ENCODE measurements around the gene CD200R1. TPM values are rescaled to one million over a fixed set of nuclear protein-coding genes. Genes with fewer than 3 reads are reported as not detected.

The CD200R1 gene
- total and polyA plus RNA-seq, 2 experiments from 2014 or later = not detected

DNA sequence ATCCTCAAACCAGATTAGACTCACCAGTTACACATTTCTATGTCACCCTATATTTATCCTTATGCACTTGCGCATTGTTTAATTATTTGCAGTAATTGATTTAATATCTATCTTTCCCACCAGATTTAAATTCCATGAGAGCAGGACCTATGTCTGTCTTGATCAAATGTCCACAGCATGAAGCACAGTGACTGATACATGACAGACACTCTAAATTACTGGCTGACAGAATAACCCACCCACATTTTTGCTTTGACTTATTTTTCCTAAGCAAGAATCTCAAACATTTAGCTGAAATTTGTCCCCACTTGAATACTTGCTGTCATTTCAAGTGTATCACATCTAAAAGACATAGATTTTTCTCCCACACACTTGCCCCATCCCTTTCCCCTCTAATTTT, 7.5 kb downstream of the CD200R1 start:
- 94 to 96% methylated on average over 1 of the region's 1 CpG for WGBS, 2 experiments (ENCODE audit: low coverage in 1 of 2, low lambda C conversion rate in 2 of 2, missing lambda C conversion rate in 2 of 2)
- Histone ChIP-seq H3K4me2 (ENCODE audit: unreplicated experiment) (no peak overlapping the region), H4K20me1 (ENCODE audit: insufficient read depth) (no peaks in the 10 kb centered on the region), H3K27me3 (replicated peaks; ENCODE audit: insufficient read depth) (no peaks in the 10 kb centered on the region; the same call in 1 of the 2 replicates), H3K9me2 (ENCODE audit: insufficient read depth) (no peaks in the 10 kb centered on the region), H3K27ac (no peak overlapping the region), H3K36me3 (ENCODE audit: low read depth) (no peaks in the 10 kb centered on the region), H3F3A (ENCODE audit: insufficient read depth) (no peaks in the 10 kb centered on the region), H3K4me3 (no peak overlapping the region), H3K79me2 (ENCODE audit: insufficient read depth) (no peaks in the 10 kb centered on the region), H2AFZ (no peak overlapping the region), H3K9me3 (ENCODE audit: low read depth) (no peaks in the 10 kb centered on the region), H3K4me1 (ENCODE audit: insufficient read depth) (no peaks in the 10 kb centered on the region), H3K9ac (no peak overlapping the region)
- DNase-seq = no peak
- TF ChIP-seq EZH2 (IDR thresholded peaks at IDR 0.05; ENCODE audit: insufficient read depth, poor library complexity, severe bottlenecking) = no peak
- no peak for TF ChIP-seq EZH2phosphoT487 (IDR thresholded peaks at IDR 0.05; ENCODE audit: insufficient read depth, low read depth)
- in situ Hi-C loops (cut with MboI) = no loop called here

DNA sequence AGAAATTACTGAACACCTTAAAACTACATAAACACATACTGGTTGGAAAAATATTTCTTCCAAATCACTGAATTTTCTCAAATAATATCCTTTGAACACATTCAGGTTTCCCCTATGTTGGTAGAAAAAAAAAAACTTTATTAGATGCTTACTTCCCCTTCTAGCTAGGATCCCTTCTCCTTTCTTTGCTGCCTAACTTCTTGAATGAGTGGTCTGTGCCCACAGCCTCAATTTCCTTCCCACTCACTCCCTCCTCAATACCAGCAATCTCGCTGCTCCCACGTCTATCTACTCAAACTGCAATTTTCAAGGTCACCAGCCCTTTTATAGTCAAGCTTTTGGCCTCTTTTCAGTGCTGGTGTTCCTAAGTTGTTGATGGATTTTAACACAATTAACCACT, 8.3 kb downstream of the CD200R1 start:
- Histone ChIP-seq H3K4me1 (ENCODE audit: insufficient read depth) (no peaks in the 10 kb centered on the region), H3K9ac (no peak overlapping the region), H3K27me3 (replicated peaks; ENCODE audit: insufficient read depth) (no peaks in the 10 kb centered on the region; the same call in 1 of the 2 replicates), H3K79me2 (ENCODE audit: insufficient read depth) (no peaks in the 10 kb centered on the region), H3K9me2 (ENCODE audit: insufficient read depth) (no peaks in the 10 kb centered on the region), H3K27ac (no peak overlapping the region), H2AFZ (no peak overlapping the region), H4K20me1 (ENCODE audit: insufficient read depth) (no peaks in the 10 kb centered on the region), H3K4me3 (no peak overlapping the region), H3K9me3 (ENCODE audit: low read depth) (no peaks in the 10 kb centered on the region), H3K4me2 (ENCODE audit: unreplicated experiment) (no peak overlapping the region), H3K36me3 (ENCODE audit: low read depth) (no peaks in the 10 kb centered on the region), H3F3A (ENCODE audit: insufficient read depth) (no peaks in the 10 kb centered on the region)
- DNase-seq = no peak
- in situ Hi-C loops (cut with MboI) = no loop called here
- no peak for TF ChIP-seq EZH2phosphoT487 (IDR thresholded peaks at IDR 0.05; ENCODE audit: insufficient read depth, low read depth)
- TF ChIP-seq EZH2 (IDR thresholded peaks at IDR 0.05; ENCODE audit: insufficient read depth, poor library complexity, severe bottlenecking) = no peak
- 83 to 86% methylated on average over 2 of the region's 2 CpGs for WGBS, 2 experiments (ENCODE audit: low coverage in 1 of 2, low lambda C conversion rate in 2 of 2, missing lambda C conversion rate in 2 of 2)

DNA sequence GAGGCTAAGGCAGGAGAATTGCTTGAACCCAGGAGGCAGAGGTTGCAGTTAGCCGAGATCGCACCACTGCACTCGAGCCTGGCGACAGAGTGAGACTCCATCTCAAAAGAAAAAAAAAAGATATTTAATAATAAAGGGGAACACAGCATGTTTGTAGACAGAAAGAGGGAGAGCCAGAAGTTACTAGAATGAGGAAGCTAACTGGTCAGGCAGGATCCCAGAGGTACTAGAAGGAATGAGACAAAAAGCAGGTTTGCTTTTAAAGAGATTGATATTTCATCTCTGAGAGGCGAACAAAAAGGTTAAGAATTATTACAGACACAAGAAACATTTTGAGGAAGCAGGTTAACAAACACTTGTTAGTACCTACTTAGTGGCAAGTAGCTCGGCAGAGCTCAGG, 9.2 kb downstream of the CD200R1 start:
- Histone ChIP-seq H3K9me3 (ENCODE audit: low read depth) (no peaks in the 10 kb centered on the region), H4K20me1 (ENCODE audit: insufficient read depth) (no peaks in the 10 kb centered on the region), H3K9me2 (ENCODE audit: insufficient read depth) (no peaks in the 10 kb centered on the region), H3K27me3 (replicated peaks; ENCODE audit: insufficient read depth) (no peaks in the 10 kb centered on the region; the same call in 1 of the 2 replicates), H3K4me2 (ENCODE audit: unreplicated experiment) (no peak overlapping the region), H3K79me2 (ENCODE audit: insufficient read depth) (no peaks in the 10 kb centered on the region), H2AFZ (no peak overlapping the region), H3K36me3 (ENCODE audit: low read depth) (no peaks in the 10 kb centered on the region), H3K9ac (no peak overlapping the region), H3K4me1 (ENCODE audit: insufficient read depth) (no peaks in the 10 kb centered on the region), H3K27ac (no peak overlapping the region), H3F3A (ENCODE audit: insufficient read depth) (no peaks in the 10 kb centered on the region), H3K4me3 (no peak overlapping the region)
- 75 to 79% methylated on average over 6 of the region's 6 CpGs for WGBS, 2 experiments (ENCODE audit: low coverage in 1 of 2, low lambda C conversion rate in 2 of 2, missing lambda C conversion rate in 2 of 2)
- no peak for DNase-seq
- no peak for TF ChIP-seq EZH2phosphoT487 (IDR thresholded peaks at IDR 0.05; ENCODE audit: insufficient read depth, low read depth)
- no peak for TF ChIP-seq EZH2 (IDR thresholded peaks at IDR 0.05; ENCODE audit: insufficient read depth, poor library complexity, severe bottlenecking)
- in situ Hi-C loops (cut with MboI) = no loop called here

DNA sequence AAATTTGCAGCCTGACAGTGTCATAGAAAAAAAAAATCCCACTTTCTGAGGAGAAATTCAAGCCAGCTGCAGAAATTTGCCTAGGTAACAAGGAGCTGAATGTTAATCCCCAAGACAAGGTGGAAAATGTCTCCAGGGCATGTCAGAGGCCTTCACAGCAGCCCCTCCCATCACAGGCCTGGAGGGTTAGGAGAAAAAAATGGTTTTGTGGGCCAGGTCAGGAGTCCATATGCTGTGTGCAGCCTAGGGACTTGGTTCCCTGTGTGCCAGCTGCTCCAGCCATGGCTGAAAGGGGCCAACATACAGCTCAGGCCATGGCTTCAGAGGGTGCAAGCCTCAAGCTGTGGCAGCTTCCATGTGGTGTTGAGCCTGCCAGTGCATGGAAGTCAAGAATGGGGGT, 11.2 kb downstream of the CD200R1 start:
- Histone ChIP-seq H3K4me1 (ENCODE audit: insufficient read depth) (no peaks in the 10 kb centered on the region), H3K9me3 (ENCODE audit: low read depth) (no peaks in the 10 kb centered on the region), H3K36me3 (ENCODE audit: low read depth) (no peaks in the 10 kb centered on the region), H4K20me1 (ENCODE audit: insufficient read depth) (no peaks in the 10 kb centered on the region), H3K4me3 (no peak overlapping the region), H3K4me2 (ENCODE audit: unreplicated experiment) (no peak overlapping the region), H3K79me2 (ENCODE audit: insufficient read depth) (no peaks in the 10 kb centered on the region), H3K9ac (no peak overlapping the region), H2AFZ (no peak overlapping the region), H3K27ac (no peak overlapping the region), H3K9me2 (ENCODE audit: insufficient read depth) (no peaks in the 10 kb centered on the region), H3K27me3 (replicated peaks; ENCODE audit: insufficient read depth) (peaks cover 6% of the 10 kb centered on the region), H3F3A (ENCODE audit: insufficient read depth) (no peaks in the 10 kb centered on the region)
- no peak for TF ChIP-seq EZH2 (IDR thresholded peaks at IDR 0.05; ENCODE audit: insufficient read depth, poor library complexity, severe bottlenecking)
- TF ChIP-seq EZH2phosphoT487 (IDR thresholded peaks at IDR 0.05; ENCODE audit: insufficient read depth, low read depth) = no peak
- DNase-seq = no peak
- in situ Hi-C loops (cut with MboI) = no loop called here

Data from GM23248 (cell line).